ENCODE data around the gene SLC39A9. TPM values are rescaled to one million over a fixed set of nuclear protein-coding genes. Genes with fewer than 3 reads are reported as not detected.
"Not testable (repeated sequence)": the region's sequence is repeated elsewhere in the genome, so short reads cannot be mapped to it uniquely, and the experiment has no call there.

The SLC39A9 gene
- total RNA-seq, 1 donor from 2014 or later, result 41.3 TPM

DNA sequence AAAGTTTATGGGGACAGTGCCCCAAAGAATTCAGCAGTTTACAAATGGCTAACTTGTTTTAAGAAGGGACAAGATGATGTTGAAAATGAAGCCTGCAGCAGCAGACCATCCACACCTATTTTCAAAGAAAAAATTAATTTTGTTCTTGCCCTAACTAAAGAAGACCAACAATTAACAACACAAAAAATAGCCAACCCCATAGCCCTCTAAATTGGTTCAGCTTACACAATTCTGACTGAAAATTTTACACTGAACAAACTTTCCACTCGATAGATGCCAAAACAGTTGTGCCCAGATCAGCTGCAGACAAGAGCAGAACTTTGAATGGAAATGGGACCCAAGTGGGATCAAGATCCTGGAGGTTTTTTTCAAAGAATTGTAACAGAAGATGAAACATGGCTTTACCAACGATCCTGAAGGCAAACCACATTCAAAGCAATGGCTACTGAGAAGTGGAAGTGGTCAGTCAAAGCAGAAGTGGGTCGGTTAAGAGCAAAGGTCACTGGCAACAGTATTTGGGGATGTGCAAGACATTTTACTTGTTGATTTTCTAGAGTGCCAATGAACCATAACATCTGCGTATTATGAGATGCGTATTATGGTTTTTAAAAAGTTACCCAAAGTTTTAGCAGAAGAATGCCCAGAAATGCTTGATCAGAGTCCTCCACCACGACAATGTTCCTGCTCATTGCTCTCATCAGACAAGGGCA, 30.0 kb downstream of the SLC39A9 start:
- no peak for ATAC-seq

DNA sequence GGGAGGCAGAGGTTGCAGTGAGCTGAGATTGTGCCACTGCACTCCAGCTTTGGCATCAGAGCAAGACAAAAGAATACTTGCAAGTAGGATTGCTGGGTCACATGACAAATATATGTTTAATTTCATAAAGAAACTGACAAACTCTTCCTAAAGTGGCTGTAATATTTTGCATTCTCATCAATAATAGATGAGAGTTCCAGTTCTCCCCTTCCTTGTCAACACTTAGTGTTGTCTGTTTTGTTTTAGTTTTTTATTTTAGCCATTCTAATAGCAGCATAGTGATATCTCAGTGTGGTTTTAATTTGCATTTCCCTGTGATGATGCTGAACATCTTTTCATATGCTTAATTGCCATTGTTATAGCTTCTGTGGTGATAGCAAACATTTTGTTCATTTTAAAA, 31.2 kb downstream of the SLC39A9 start:
- ATAC-seq, result no peak

DNA sequence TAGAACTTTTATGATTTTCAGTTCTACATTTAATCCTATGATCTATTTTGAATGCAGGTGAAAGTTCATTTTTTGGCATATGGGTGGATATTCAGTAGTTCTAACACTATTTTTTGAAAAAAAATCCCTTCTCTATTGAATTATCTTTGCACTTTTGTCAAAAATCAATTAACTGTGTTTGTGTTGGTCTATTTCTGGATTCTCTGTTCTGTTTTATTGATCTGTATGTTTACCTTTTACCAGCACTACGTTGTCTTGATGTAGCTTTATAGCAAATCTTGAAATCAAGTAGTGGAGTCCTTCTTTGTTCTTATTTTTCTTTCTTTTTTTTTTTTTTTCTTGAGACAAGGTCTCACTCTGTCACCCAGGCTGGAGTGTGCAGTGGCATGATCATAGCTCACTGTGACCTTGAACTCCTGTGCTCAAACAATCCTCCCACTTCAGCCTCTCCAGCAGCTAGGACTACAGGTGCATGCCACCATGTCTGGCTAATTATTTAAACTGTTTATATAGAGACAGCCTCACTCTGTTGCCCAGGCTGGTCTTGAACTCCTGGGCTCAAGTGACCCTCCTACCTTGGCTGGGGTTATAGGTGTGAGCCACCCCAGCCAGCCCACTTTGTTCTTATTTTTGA, 31.9 kb downstream of the SLC39A9 start:
- no peak for ATAC-seq

DNA sequence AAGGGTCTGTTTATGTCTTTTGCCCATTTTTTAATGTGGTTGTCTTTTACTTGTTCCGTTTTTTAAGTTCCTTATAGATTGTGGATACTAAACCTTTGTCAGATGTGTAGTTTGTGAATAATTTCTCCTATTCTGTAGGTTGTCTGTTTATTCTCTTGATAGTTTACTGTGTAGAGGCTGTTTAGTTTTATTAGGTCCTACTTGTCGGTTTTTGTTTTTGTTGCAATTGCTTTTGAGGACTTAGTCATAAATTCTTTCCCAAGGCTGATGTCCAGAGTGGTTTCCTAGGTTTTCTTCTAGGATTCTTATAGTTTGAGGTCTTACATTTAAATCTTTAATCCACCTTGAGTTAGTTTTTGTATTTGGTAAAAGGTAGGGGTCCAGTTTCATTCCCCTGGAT, 33.9 kb downstream of the SLC39A9 start:
- no peak for ATAC-seq

DNA sequence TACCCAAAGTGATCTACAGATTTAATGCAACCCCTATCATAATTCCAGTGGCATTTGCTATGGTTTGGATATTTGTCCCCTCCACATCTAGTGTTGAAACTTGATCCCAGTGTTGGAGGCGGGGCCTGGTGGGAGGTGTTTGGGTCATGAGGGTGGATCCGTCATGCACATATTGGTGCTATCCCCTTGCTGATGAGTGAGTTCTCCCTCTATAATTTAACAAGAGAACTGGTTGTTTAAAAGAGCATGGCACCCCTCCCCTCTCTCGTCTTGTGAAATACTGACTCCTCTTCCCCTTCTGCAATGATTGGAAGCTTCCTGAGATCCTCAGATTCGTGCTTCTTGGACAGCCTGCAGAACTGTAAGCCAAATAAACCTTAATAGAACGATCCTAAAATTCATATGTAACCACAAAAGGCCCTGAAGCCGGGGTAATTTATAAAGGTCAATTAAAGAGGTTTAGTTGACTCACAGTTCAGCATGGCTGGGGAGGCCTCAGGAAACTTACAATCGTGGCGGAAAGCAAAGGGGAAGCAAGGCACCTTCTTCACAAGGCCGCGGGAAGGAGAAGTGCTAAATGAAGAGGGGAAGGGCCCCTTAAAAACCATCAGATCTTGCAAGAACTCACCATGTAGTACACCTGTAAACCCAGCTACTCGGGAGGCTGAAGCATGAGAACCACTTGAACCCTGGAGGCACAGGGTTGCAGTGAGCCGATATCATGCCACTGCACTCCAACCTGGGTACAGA, 41.2 kb downstream of the SLC39A9 start:
- no peak for ATAC-seq

DNA sequence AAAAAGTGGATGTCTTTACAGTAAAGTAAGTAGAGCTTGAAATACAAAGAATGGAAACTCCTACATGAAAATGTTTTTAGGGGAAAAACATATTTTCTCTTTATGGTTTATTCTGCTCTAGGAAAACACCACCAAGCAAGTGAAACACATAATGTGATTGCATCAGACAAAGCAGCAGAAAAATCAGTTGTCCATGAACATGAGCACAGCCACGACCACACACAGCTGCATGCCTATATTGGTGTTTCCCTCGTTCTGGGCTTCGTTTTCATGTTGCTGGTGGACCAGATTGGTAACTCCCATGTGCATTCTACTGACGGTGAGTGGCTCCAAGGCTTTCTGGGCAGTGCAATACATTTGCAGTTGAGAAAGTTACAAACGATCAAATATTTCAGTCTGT, 43.5 kb downstream of the SLC39A9 start:
- ATAC-seq, result no peak

DNA sequence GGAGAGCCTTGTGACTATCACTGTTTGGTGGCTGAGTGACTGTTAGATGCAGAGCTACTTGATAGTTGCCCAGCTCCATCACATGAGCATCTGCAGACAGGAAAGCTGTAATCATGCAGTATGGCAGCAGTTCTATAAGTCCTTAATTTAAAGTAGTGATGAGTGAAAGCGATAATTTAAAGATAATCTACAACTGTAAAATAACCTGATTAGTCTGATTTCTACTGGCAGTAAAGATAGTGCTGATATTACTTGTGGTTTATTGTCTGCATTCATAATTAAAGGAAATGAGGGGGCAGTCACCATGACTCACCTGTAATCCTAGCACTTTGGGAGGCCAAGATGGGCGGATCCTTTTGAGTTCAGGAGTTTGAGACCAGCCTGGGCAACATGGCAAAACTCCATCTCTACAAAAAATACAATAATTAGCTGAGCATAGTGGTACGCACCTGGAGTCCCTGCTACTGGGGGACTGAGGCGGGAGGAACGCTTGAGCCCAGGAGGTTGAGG, 44.9 kb downstream of the SLC39A9 start:
- ATAC-seq, result no peak

DNA sequence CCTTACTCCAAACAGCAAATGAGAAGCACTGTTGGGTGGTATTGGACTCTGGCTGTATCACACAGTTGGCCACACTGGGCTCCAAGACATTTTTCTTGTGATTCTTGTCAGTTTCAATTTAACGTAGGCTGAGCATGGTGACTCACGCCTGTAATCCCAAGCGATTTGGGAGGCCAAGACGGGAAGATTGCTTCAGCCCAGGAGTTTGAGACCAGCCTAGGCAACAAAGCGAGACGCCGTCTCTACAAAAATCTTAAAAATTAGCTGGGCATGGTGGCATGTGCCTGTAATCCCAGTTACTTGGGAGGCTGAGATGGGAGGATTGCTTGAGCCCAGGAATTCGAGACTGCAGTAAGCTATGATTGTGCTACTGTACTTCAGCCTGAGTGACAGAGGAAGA, 50.7 kb downstream of the SLC39A9 start:
- no peak for ATAC-seq

DNA sequence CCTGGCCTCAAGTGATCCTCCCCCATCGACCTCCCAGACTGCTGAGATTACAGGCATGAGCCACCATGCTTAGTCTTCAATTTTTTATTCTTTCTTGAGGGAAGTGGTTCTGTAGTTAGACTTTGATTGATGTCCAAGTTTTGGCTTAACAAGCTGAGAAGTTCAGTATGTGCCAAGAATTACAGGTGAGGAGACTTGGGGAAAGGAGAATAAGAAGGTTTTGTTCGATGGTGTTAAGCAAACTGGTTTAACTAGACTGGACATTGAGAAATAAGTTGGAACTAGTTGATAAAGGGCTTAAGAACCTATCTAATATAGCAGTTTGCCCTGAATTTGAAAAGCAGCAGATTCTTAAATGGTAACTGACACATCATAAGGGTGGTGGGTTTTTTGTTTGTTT, 53.4 kb downstream of the SLC39A9 start:
- ATAC-seq, result peak; percentile 29

DNA sequence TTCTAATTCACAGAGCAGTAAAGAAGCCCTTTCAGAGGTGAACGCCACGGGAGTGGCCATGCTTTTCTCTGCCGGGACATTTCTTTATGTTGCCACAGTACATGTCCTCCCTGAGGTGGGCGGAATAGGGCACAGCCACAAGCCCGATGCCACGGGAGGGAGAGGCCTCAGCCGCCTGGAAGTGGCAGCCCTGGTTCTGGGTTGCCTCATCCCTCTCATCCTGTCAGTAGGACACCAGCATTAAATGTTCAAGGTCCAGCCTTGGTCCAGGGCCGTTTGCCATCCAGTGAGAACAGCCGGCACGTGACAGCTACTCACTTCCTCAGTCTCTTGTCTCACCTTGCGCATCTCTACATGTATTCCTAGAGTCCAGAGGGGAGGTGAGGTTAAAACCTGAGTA, 59.9 kb downstream of the SLC39A9 start:
- ATAC-seq, result no peak

DNA sequence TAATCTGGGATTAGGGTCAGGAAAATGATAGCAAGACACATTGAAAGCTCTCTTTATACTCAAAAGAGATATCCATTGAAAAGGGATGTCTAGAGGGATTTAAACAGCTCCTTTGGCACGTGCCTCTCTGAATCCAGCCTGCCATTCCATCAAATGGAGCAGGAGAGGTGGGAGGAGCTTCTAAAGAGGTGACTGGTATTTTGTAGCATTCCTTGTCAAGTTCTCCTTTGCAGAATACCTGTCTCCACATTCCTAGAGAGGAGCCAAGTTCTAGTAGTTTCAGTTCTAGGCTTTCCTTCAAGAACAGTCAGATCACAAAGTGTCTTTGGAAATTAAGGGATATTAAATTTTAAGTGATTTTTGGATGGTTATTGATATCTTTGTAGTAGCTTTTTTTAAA, 60.6 kb downstream of the SLC39A9 start:
- no peak for ATAC-seq

DNA sequence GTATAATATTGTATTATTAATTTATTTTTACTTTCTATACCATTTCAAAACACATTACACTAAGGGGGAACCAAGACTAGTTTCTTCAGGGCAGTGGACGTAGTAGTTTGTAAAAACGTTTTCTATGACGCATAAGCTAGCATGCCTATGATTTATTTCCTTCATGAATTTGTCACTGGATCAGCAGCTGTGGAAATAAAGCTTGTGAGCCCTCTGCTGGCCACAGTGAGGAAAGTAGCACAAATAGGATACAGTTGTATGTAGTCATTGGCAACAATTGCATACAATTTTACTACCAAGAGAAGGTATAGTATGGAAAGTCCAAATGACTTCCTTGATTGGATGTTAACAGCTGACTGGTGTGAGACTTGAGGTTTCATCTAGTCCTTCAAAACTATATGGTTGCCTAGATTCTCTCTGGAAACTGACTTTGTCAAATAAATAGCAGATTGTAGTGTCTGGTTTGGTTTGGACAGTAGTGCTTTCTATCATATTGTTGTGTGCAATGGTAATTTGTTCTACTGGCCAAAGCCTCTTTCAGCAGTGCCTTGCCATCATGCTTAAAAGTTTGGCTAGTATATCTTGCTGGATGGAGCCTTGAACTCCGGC, 61.7 kb downstream of the SLC39A9 start:
- peak; percentile 92 for ATAC-seq

DNA sequence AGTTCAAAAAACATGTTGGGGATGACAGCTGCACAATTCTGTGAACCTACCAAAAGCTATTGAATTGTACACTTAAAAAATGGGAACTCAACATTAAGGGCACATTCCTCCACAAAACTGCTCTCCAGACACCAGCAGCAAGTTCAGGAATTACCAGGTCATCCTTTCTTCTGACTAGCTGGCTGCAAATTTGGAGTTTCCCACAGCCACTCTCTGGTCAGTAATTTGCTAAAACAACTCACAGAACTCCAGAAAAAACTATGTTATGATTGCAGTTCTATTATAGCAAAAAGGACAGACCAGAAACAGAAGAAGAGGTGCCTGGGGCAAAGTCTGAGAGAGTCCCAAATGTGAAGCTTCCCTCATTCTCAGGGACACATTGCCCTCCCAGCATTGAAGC, 65.9 kb downstream of the SLC39A9 start:
- ATAC-seq, result no peak

DNA sequence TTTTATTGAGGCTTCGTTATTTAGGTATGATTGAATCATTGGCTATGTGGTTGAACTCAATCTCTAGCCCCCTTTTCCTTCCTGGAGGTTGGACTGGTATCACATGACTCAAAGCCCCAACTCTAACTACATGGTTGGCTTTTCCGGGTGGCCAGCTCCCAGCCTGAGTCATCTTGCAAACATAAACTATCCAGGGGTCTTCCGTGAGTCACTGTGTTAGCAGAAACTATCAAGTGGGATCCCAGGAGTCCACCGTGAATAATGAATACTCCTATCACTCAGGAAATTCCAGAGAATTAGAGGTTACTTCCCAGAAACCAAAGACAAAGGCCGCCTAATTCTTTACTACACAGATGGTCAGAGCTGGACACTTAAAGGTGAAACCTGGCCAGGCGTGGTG, 66.3 kb downstream of the SLC39A9 start:
- ATAC-seq, result peak; percentile 59

DNA sequence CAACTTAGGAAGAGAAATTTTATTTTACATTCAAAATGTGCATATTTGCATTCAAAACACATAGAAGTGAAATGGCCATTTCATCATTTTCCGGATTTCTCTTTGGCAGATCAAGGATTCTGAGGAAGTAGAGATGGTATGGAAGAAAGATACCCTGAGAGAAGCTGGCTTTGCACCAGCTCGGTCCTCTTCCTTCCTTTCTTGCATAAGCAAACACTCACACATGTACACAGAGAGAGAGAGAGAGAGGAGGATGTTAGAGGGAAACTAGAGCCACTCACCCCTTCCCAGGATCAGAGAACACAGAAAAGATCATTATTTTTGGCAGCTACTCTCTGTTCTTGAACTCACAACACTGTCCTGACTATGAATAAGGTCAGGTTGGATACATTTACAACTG, 70.5 kb downstream of the SLC39A9 start:
- ATAC-seq, result no peak

DNA sequence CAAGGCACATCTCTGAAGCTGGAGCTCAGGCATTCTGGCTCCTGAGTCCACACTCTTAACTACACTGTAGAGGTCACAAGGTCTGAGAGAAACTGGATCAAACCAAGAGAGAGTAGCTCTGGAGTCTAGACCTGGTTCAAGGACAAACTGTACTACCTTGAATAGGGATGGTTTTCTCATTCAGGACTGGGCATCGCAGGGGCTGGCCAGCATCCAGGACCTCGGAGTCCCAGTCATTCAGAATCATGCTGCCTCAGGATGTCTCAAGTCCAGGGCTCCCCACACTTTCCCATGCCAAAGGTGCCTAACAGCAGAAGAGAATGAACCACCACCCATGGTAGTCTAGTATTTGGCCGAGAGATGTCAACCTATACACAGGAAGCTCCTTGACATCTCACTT, 72.9 kb downstream of the SLC39A9 start:
- ATAC-seq, result no peak

DNA sequence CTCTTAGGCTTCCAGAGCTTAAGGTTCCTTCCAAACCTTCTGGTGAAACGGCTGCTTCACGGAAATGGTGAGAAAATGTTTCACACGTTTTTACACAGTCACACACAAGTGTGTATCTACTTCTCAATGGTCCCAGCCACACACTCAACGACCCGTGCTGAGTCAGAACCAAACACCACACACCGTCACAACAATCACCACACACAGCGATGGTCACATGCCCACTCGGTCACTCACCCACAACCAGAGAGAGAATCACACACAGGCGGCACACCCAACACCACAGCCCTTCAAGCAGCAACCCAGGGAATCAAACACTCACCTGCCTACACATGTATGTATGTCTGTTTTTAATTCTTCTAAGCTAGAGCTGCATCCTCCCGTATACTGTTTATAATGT, 73.4 kb downstream of the SLC39A9 start:
- no peak for ATAC-seq

DNA sequence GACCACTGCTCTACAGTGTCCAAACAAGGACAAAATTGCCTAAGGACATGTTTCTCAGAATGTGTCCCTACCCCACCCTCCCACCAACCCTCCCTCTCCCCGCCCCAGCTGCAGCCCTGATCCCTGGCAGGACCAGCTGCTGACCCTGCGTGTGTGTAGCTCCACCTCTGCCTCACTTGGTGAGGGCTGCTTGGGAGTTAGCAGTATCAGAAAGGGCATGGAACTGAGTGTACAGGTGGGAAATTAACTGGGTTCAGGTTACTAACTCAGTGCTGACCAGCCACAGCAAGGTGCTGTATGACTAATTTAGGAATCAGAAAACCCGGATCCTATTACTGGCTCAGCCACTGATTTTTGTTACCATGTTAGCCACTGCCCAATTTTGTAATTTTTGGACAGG, 74.8 kb downstream of the SLC39A9 start:
- no peak for ATAC-seq

DNA sequence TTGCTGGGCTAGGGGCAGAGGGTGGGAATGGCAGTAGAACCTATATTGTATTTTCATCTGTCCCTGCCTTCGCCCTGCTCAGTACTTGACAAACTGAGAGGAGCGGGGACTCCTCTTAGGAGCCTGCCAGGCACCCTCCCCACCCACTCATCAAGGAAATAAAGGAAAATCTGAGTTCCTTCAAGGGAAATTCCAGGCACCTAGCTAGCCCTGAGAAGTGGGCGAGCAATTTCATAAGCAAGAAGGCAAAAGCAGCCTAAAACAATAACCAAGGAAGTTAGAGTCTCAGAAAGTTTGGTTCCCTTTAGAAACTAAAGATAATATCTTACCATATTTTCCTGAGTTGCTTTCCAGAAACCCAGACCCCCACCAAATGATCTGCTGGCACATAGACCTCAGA, 75.5 kb downstream of the SLC39A9 start:
- ATAC-seq, result no peak

DNA sequence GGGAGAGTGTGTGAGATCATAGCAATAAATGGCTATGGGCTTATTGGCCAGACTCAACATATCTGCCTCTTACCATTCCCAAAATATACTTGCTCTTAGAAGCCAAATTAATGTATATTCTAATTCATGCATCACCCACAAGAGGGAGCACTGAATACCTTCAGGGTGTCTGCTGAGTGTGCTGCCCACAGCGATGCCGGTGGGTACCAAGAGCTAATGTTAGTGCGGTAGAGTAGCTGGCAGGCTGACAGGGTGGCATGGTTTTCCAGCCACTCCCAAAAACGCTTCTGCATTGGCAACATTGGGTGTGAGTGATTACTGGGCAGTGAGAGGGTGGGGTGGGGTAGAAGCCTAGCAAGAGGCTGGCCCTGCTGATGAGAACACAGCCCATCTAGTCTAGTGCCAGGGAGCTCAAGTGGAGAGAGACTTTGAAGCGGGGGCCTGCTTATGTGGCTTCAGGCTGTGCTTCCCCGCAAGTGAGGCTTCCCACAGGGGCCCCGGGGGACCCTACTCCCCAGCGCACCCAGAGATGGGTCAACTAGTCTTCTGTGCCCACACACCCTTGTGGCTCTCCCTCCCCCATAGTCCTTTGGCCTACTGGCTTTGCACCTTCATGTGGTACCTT, 76.8 kb downstream of the SLC39A9 start:
- peak; percentile 50 for ATAC-seq

DNA sequence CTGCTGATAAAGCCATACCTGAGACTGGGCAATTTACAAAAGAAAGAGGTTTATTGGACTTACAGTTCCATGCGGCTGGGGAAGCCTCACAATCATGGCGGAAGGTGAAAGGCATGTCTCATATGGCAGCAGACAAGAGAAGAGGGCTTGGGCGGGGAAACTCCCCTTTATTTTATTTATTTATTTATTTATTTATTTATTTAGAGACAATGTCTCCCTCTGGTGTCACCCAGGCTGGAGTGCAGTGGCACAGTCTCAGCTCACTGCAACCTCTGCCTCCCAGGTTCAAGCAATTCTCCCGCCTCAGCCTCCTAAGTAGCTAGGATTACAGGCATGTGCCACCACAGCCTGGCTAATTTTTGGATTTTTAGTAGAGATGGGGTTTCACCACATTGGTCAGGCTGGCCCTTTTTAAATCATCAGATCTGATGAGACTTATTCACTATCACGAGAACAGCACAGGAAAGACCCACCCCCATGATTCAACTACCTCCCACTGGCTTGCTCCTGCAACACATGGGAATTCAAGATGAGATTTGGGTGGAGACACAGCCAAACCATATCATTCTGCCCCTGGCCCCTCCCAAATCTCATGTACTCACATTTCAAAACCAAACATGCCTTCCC, 78.4 kb downstream of the SLC39A9 start:
- ATAC-seq, result not testable (repeated sequence)

DNA sequence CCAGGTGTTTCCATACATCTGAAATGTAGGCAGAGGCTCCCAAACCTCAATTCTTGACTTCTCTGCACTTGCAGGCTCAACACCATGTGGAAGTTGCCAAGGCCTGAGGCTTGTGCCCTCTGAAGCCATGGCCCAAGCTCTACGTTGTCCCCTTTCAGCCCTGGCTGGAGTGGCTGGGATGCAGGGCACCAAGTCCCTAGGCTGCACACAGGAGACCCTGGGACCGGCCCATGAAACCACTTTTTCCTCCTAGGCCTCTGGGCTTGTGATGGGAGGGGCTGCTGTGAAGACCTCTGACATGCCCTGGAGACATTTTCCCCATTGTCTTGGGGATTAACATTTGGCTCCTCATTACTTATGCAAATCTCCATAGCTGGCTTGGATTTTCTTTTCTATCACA, 79.6 kb downstream of the SLC39A9 start:
- ATAC-seq, result not testable (repeated sequence)
